Measurements from ENCODE around the gene IKZF4.
"Not testable (repeated sequence)": the region's sequence is repeated elsewhere in the genome, so short reads cannot be mapped to it uniquely, and the experiment has no call there.

IKZF4 gene

DNA sequence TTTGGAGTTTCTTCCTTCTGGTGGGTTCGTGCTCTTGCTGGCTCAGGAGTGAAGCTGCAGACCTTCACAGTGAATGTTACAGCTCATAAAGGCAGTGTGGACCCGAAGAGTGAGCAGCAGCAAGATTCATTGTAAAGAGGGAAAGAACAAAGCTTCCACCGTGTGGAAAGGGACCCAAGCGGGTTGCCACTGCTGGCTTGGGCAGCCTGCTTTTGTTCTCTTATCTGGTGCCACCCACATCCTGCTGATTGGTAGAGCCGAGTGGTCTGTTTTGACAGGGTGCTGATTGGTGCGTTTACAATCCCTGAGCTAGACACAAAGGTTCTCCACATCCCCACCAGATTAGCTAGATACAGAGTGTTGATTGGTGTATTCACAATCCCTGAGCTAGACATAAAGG lies 21.3 kb upstream of the IKZF4 start:
- H3K4ac ChIP-seq (ENCODE audit: low read length); H3K79me1 ChIP-seq (ENCODE audit: low read depth, low read length); H2BK15ac ChIP-seq (ENCODE audit: low read length); H2BK5ac ChIP-seq (ENCODE audit: low read length); H3K14ac ChIP-seq (ENCODE audit: low read length); H2BK12ac ChIP-seq (ENCODE audit: low read length); H3K9ac ChIP-seq (ENCODE audit: low read depth, low read length, poor library complexity); H3K18ac ChIP-seq (ENCODE audit: low read length); DNase-seq (ENCODE audit: low spot score); H2AK5ac ChIP-seq (ENCODE audit: low read depth, low read length); H2AFZ ChIP-seq (ENCODE audit: low read length); H3K4me1 ChIP-seq (ENCODE audit: control insufficient read depth in 2 of 2, insufficient read depth in 1 of 2, low read depth in 1 of 2, low read length in 2 of 2); H3K27me3 ChIP-seq (ENCODE audit: control insufficient read depth in 3 of 3, insufficient read depth in 3 of 3, low read depth in 1 of 3, low read length in 3 of 3); H3K4me2 ChIP-seq (ENCODE audit: insufficient read depth, low read length, poor library complexity, severe bottlenecking); H3K9me3 ChIP-seq (replicated peaks in 1 of 2; ENCODE audit: control insufficient read depth in 2 of 2, insufficient read depth in 1 of 2, low read depth in 1 of 2, low read length in 2 of 2); H3K27ac ChIP-seq (replicated peaks; ENCODE audit: low read length); H2BK120ac ChIP-seq (ENCODE audit: low read depth, low read length); H3K4me3 ChIP-seq (ENCODE audit: low read length in 2 of 2); H3K23ac ChIP-seq (ENCODE audit: low read depth, low read length, poor library complexity); H4K91ac ChIP-seq (ENCODE audit: low read depth, low read length, poor library complexity); H4K8ac ChIP-seq (ENCODE audit: low read depth, low read length): not testable (repeated sequence)
- no CpG with 5 or more reads among the region's 6 CpGs for WGBS, 2 donors (ENCODE audit: extremely low coverage in 2 of 2, insufficient read length in 2 of 2, insufficient replicate concordance in 1 of 2)
- H3K36me3 ChIP-seq (replicated peaks in 1 of 2; ENCODE audit: control insufficient read depth in 2 of 2, insufficient read depth in 2 of 2, low read length in 2 of 2) = peaks cover 14 to 41% of the 10 kb centered on the region in 2 donors

GRCh38 chr12:55999999-56000540 lies 20.8 kb upstream of the IKZF4 start:
- H2AK5ac ChIP-seq (ENCODE audit: low read depth, low read length); H3K18ac ChIP-seq (ENCODE audit: low read length); H4K91ac ChIP-seq (ENCODE audit: low read depth, low read length, poor library complexity); H3K23ac ChIP-seq (ENCODE audit: low read depth, low read length, poor library complexity); H3K14ac ChIP-seq (ENCODE audit: low read length); H2AFZ ChIP-seq (ENCODE audit: low read length); H3K27ac ChIP-seq (replicated peaks; ENCODE audit: low read length); H3K4me2 ChIP-seq (ENCODE audit: insufficient read depth, low read length, poor library complexity, severe bottlenecking); H3K9me3 ChIP-seq (replicated peaks in 1 of 2; ENCODE audit: control insufficient read depth in 2 of 2, insufficient read depth in 1 of 2, low read depth in 1 of 2, low read length in 2 of 2); H3K4me1 ChIP-seq (ENCODE audit: control insufficient read depth in 2 of 2, insufficient read depth in 1 of 2, low read depth in 1 of 2, low read length in 2 of 2); H3K4ac ChIP-seq (ENCODE audit: low read length); H3K4me3 ChIP-seq (ENCODE audit: low read length in 2 of 2); H2BK5ac ChIP-seq (ENCODE audit: low read length); DNase-seq (ENCODE audit: low spot score); H3K79me1 ChIP-seq (ENCODE audit: low read depth, low read length); H2BK15ac ChIP-seq (ENCODE audit: low read length); H4K8ac ChIP-seq (ENCODE audit: low read depth, low read length); H2BK12ac ChIP-seq (ENCODE audit: low read length); H3K27me3 ChIP-seq (ENCODE audit: control insufficient read depth in 3 of 3, insufficient read depth in 3 of 3, low read depth in 1 of 3, low read length in 3 of 3); H3K9ac ChIP-seq (ENCODE audit: low read depth, low read length, poor library complexity); H2BK120ac ChIP-seq (ENCODE audit: low read depth, low read length): not testable (repeated sequence)
- WGBS, 2 donors (ENCODE audit: extremely low coverage in 2 of 2, insufficient read length in 2 of 2, insufficient replicate concordance in 1 of 2) = no CpG with 5 or more reads among the region's 33 CpGs
- H3K36me3 ChIP-seq (replicated peaks in 1 of 2; ENCODE audit: control insufficient read depth in 2 of 2, insufficient read depth in 2 of 2, low read length in 2 of 2) = peaks cover 14 to 38% of the 10 kb centered on the region in 2 donors

GRCh38 chr12:56001487-56002100 lies 19.2 kb upstream of the IKZF4 start:
- Histone ChIP-seq H3K9me3 (replicated peaks in 1 of 2; ENCODE audit: control insufficient read depth in 2 of 2, insufficient read depth in 1 of 2, low read depth in 1 of 2, low read length in 2 of 2) (no peaks in the 10 kb centered on the region), H3K4ac (ENCODE audit: low read length) (no peak overlapping the region), H3K79me1 (ENCODE audit: low read depth, low read length) (no peaks in the 10 kb centered on the region), H2BK120ac (ENCODE audit: low read depth, low read length) (no peak overlapping the region), H2AFZ (ENCODE audit: low read length) (no peak overlapping the region), H4K8ac (ENCODE audit: low read depth, low read length) (no peak overlapping the region), H4K91ac (ENCODE audit: low read depth, low read length, poor library complexity) (no peak overlapping the region), H3K18ac (ENCODE audit: low read length) (no peak overlapping the region), H3K23ac (ENCODE audit: low read depth, low read length, poor library complexity) (no peak overlapping the region), H2BK15ac (ENCODE audit: low read length) (no peak overlapping the region), H3K9ac (ENCODE audit: low read depth, low read length, poor library complexity) (no peak overlapping the region), H3K4me3 (ENCODE audit: low read length in 2 of 2) (no peak overlapping the region), H3K14ac (ENCODE audit: low read length) (no peak overlapping the region), H3K27me3 (ENCODE audit: control insufficient read depth in 3 of 3, insufficient read depth in 3 of 3, low read depth in 1 of 3, low read length in 3 of 3) (no peaks in the 10 kb centered on the region), H3K27ac (replicated peaks; ENCODE audit: low read length) (no peak overlapping the region), H2BK5ac (ENCODE audit: low read length) (no peak overlapping the region), H3K36me3 (replicated peaks in 1 of 2; ENCODE audit: control insufficient read depth in 2 of 2, insufficient read depth in 2 of 2, low read length in 2 of 2) (peaks cover 14 to 33% of the 10 kb centered on the region in 2 donors), H2BK12ac (ENCODE audit: low read length) (no peak overlapping the region), H2AK5ac (ENCODE audit: low read depth, low read length) (no peak overlapping the region), H3K4me1 (ENCODE audit: control insufficient read depth in 2 of 2, insufficient read depth in 1 of 2, low read depth in 1 of 2, low read length in 2 of 2) (peaks cover 0 to 4% of the 10 kb centered on the region in 2 donors), H3K4me2 (ENCODE audit: insufficient read depth, low read length, poor library complexity, severe bottlenecking) (no peak overlapping the region)
- no CpG with 5 or more reads among the region's 7 CpGs for WGBS, 2 donors (ENCODE audit: extremely low coverage in 2 of 2, insufficient read length in 2 of 2, insufficient replicate concordance in 1 of 2)
- DNase-seq (ENCODE audit: low spot score) = no peak

DNA sequence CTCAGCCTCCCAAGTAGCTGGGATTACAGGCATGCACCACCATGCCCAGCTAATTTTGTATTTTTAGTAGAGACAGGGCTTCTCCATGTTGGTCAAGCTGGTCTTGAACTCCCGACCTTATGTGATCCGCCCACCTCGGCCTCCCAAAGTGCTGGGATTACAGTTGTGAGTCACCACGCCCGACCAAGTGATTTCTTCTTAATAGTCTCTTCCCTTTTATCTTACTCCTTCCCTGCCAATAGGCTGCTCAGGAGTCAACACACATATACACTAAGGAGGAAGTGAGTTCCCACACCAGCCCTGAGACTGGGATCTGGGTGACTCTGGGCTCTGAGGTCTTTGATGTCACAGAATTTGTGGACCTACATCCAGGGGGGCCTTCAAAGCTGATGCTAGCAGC lies 17.5 kb upstream of the IKZF4 start:
- not testable (repeated sequence) for DNase-seq (ENCODE audit: low spot score)

More for the DNA sequence above, 17.5 kb upstream of the IKZF4 start:
- not testable (repeated sequence) for H3K18ac ChIP-seq (ENCODE audit: low read length); H3K23ac ChIP-seq (ENCODE audit: low read depth, low read length, poor library complexity); H2BK12ac ChIP-seq (ENCODE audit: low read length); H3K9me3 ChIP-seq (replicated peaks in 1 of 2; ENCODE audit: control insufficient read depth in 2 of 2, insufficient read depth in 1 of 2, low read depth in 1 of 2, low read length in 2 of 2); H2AK5ac ChIP-seq (ENCODE audit: low read depth, low read length); H2BK120ac ChIP-seq (ENCODE audit: low read depth, low read length); H3K14ac ChIP-seq (ENCODE audit: low read length); H4K91ac ChIP-seq (ENCODE audit: low read depth, low read length, poor library complexity); H3K4me1 ChIP-seq (ENCODE audit: control insufficient read depth in 2 of 2, insufficient read depth in 1 of 2, low read depth in 1 of 2, low read length in 2 of 2); H3K4me2 ChIP-seq (ENCODE audit: insufficient read depth, low read length, poor library complexity, severe bottlenecking); H4K8ac ChIP-seq (ENCODE audit: low read depth, low read length); H3K79me1 ChIP-seq (ENCODE audit: low read depth, low read length); H3K4ac ChIP-seq (ENCODE audit: low read length); H3K4me3 ChIP-seq (ENCODE audit: low read length in 2 of 2); H3K9ac ChIP-seq (ENCODE audit: low read depth, low read length, poor library complexity); H3K27me3 ChIP-seq (ENCODE audit: control insufficient read depth in 3 of 3, insufficient read depth in 3 of 3, low read depth in 1 of 3, low read length in 3 of 3); H3K27ac ChIP-seq (replicated peaks; ENCODE audit: low read length); H2BK5ac ChIP-seq (ENCODE audit: low read length); H2AFZ ChIP-seq (ENCODE audit: low read length); H2BK15ac ChIP-seq (ENCODE audit: low read length)
- WGBS, 2 donors (ENCODE audit: extremely low coverage in 2 of 2, insufficient read length in 2 of 2, insufficient replicate concordance in 1 of 2) = no CpG with 5 or more reads among the region's 5 CpGs
- peaks cover 14 to 33% of the 10 kb centered on the region in 2 donors for H3K36me3 ChIP-seq (replicated peaks in 1 of 2; ENCODE audit: control insufficient read depth in 2 of 2, insufficient read depth in 2 of 2, low read length in 2 of 2)

All from neuronal stem cell (in vitro differentiated cells).